ENCODE measurements around the gene TRIM56. TPM values are rescaled to one million over a fixed set of nuclear protein-coding genes. Genes with fewer than 3 reads are reported as not detected.

Gene TRIM56
- total and polyA plus RNA-seq, 2 of the 13 experiments (the other 11 are each of a cell fraction or from before 2014, with no cell fraction given), result 3.2 to 7.1 TPM

DNA sequence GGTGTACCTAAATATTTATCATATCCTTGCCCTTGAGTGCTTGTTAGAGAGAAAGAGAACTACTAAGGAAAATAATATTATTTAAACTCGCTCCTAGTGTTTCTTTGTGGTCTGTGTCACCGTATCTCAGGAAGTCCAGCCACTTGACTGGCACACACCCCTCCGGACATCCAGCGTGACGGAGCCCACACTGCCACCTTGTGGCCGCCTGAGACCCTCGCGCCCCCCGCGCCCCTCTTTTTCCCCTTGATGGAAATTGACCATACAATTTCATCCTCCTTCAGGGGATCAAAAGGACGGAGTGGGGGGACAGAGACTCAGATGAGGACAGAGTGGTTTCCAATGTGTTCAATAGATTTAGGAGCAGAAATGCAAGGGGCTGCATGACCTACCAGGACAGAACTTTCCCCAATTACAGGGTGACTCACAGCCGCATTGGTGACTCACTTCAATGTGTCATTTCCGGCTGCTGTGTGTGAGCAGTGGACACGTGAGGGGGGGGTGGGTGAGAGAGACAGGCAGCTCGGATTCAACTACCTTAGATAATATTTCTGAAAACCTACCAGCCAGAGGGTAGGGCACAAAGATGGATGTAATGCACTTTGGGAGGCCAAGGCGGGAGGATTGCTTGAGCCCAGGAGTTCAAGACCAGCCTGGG is 53.1 kb downstream of the TRIM56 start (continued):
- peak; percentile 84 for TF ChIP-seq GABPB1 (CRISPR knock-in tag; IDR thresholded peaks at IDR 0.05)
- no peak for TF ChIP-seq ZNF572 (CRISPR knock-in tag; IDR thresholded peaks at IDR 0.05)
- TF ChIP-seq CREM (IDR thresholded peaks at IDR 0.05), result peak; percentile 45; the same call in 1 of the 2 replicates
- TF ChIP-seq CREM (CRISPR knock-in tag; IDR thresholded peaks at IDR 0.05), result no peak
- TF ChIP-seq ZNF335 (CRISPR knock-in tag; IDR thresholded peaks at IDR 0.05), result no peak
- TF ChIP-seq EP300 (IDR thresholded peaks at IDR 0.05; ENCODE audit: low read depth in 2 of 2, low read length in 2 of 2), result peak; percentile 42 to 57; a peak in 1 of 4 replicates
- peak; percentile 67; the same call in 1 of the 2 replicates for TF ChIP-seq EP300 (CRISPR knock-in tag; IDR thresholded peaks at IDR 0.05; ENCODE audit: borderline replicate concordance)
- no peak for TF ChIP-seq EEA1 (CRISPR knock-in tag; IDR thresholded peaks at IDR 0.05; ENCODE audit: borderline replicate concordance)
- TF ChIP-seq, protein P1, sequence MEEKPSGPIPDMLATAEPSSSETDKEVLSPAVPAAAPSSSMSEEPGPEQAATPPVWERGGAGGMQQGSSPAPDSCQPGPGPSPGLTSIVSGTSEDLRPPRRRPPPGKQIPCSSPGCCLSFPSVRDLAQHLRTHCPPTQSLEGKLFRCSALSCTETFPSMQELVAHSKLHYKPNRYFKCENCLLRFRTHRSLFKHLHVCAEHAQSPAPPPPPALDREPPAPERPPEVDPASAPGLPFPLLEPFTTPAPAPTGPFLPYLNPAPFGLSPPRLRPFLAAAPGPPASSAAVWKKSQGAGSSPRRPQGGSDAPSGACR (CRISPR knock-in tag; IDR thresholded peaks at IDR 0.05), result peak; percentile 73; the same call in 1 of the 2 replicates
- TF ChIP-seq ELF1 (CRISPR knock-in tag; IDR thresholded peaks at IDR 0.05), result no peak; the same call in 1 of the 2 replicates
- no peak for TF ChIP-seq ZNF563 (CRISPR knock-in tag; IDR thresholded peaks at IDR 0.05)
- TF ChIP-seq, protein P2, sequence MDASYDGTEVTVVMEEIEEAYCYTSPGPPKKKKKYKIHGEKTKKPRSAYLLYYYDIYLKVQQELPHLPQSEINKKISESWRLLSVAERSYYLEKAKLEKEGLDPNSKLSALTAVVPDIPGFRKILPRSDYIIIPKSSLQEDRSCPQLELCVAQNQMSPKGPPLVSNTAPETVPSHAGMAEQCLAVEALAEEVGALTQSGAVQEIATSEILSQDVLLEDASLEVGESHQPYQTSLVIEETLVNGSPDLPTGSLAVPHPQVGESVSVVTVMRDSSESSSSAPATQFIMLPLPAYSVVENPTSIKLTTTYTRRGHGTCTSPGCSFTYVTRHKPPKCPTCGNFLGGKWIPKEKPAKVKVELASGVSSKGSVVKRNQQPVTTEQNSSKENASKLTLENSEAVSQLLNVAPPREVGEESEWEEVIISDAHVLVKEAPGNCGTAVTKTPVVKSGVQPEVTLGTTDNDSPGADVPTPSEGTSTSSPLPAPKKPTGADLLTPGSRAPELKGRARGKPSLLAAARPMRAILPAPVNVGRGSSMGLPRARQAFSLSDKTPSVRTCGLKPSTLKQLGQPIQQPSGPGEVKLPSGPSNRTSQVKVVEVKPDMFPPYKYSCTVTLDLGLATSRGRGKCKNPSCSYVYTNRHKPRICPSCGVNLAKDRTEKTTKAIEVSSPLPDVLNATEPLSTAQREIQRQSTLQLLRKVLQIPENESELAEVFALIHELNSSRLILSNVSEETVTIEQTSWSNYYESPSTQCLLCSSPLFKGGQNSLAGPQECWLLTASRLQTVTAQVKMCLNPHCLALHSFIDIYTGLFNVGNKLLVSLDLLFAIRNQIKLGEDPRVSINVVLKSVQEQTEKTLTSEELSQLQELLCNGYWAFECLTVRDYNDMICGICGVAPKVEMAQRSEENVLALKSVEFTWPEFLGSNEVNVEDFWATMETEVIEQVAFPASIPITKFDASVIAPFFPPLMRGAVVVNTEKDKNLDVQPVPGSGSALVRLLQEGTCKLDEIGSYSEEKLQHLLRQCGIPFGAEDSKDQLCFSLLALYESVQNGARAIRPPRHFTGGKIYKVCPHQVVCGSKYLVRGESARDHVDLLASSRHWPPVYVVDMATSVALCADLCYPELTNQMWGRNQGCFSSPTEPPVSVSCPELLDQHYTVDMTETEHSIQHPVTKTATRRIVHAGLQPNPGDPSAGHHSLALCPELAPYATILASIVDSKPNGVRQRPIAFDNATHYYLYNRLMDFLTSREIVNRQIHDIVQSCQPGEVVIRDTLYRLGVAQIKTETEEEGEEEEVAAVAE (CRISPR knock-in tag; IDR thresholded peaks at IDR 0.05; ENCODE audit: borderline replicate concordance), result no peak
- TF ChIP-seq, protein P3, sequence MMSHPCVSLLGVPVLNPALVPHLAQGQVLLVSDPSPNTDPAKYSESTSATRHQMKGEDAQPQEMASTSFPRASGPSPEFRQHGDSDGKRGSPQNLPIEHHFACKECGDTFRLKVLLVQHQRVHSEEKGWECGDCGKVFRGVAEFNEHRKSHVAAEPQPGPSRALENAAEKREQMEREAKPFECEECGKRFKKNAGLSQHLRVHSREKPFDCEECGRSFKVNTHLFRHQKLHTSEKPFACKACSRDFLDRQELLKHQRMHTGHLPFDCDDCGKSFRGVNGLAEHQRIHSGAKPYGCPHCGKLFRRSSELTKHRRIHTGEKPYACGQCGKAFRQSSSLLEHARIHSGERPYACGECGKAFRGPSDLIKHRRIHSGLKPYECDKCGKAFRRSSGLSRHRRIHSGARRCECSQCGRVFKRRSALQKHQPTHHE (CRISPR knock-in tag; IDR thresholded peaks at IDR 0.05; ENCODE audit: borderline replicate concordance), result peak; percentile 65; the same call in 1 of the 2 replicates
- TF ChIP-seq, protein P4, sequence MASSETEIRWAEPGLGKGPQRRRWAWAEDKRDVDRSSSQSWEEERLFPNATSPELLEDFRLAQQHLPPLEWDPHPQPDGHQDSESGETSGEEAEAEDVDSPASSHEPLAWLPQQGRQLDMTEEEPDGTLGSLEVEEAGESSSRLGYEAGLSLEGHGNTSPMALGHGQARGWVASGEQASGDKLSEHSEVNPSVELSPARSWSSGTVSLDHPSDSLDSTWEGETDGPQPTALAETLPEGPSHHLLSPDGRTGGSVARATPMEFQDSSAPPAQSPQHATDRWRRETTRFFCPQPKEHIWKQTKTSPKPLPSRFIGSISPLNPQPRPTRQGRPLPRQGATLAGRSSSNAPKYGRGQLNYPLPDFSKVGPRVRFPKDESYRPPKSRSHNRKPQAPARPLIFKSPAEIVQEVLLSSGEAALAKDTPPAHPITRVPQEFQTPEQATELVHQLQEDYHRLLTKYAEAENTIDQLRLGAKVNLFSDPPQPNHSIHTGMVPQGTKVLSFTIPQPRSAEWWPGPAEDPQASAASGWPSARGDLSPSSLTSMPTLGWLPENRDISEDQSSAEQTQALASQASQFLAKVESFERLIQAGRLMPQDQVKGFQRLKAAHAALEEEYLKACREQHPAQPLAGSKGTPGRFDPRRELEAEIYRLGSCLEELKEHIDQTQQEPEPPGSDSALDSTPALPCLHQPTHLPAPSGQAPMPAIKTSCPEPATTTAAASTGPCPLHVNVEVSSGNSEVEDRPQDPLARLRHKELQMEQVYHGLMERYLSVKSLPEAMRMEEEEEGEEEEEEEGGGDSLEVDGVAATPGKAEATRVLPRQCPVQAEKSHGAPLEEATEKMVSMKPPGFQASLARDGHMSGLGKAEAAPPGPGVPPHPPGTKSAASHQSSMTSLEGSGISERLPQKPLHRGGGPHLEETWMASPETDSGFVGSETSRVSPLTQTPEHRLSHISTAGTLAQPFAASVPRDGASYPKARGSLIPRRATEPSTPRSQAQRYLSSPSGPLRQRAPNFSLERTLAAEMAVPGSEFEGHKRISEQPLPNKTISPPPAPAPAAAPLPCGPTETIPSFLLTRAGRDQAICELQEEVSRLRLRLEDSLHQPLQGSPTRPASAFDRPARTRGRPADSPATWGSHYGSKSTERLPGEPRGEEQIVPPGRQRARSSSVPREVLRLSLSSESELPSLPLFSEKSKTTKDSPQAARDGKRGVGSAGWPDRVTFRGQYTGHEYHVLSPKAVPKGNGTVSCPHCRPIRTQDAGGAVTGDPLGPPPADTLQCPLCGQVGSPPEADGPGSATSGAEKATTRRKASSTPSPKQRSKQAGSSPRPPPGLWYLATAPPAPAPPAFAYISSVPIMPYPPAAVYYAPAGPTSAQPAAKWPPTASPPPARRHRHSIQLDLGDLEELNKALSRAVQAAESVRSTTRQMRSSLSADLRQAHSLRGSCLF (CRISPR knock-in tag; IDR thresholded peaks at IDR 0.05; ENCODE audit: borderline replicate concordance), result 0 out of 2 replicates have a peak, but pooled peaks have one; percentile 29
- no peak for TF ChIP-seq CBX1 (IDR thresholded peaks at IDR 0.05; ENCODE audit: low read depth)
